GM21786 (cell line): ENCODE data around the gene IL4.
"Not testable (repeated sequence)": the region's sequence is repeated elsewhere in the genome, so short reads cannot be mapped to it uniquely, and the experiment has no call there.

Source experiments
- ATAC-seq: cut with Tn5 transposase; IDR thresholded peaks from one replicate; pipeline ENCODE4 v1.9.1; 2021; ENCODE audit not compliant: unreplicated experiment

IL4 gene

DNA sequence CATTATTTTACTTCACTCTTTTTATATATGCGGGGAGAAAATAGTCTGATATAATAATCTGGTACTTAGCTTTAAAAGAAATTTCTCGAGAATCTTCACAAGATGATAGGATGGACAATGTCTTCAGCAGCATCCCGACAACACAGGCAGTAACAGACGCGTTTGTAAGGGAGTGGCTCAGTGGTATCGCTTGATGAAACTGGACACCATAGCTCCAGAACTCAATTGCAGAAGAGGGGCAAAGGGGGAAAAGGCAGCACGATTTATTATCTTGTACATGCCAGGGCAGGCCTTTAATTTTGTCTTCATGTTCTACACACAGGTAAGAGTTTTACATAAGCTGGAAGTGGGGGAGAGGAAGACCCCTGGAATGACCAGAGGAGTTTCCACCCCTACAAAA lies 15.7 kb downstream of the IL4 start:
- no peak for ATAC-seq

DNA sequence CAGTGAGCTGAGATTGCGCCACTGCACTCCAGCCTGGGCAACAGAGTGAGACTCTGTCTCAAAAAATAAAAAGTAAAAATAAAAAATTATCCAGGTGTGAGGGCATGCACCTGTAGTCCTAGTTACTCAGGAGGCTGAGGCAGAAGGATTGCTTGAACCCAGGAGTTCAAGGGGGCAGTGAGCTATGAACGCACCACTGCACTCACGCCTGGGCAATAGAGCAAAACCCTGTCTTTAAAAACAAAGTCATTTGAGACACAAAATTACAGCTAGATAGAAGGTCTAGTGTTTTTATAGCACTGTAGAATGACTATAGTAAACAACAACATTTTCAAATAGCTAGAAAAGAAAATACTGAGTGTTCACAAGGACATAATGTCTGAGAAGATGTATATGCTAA lies 16.4 kb downstream of the IL4 start:
- no peak for ATAC-seq

DNA sequence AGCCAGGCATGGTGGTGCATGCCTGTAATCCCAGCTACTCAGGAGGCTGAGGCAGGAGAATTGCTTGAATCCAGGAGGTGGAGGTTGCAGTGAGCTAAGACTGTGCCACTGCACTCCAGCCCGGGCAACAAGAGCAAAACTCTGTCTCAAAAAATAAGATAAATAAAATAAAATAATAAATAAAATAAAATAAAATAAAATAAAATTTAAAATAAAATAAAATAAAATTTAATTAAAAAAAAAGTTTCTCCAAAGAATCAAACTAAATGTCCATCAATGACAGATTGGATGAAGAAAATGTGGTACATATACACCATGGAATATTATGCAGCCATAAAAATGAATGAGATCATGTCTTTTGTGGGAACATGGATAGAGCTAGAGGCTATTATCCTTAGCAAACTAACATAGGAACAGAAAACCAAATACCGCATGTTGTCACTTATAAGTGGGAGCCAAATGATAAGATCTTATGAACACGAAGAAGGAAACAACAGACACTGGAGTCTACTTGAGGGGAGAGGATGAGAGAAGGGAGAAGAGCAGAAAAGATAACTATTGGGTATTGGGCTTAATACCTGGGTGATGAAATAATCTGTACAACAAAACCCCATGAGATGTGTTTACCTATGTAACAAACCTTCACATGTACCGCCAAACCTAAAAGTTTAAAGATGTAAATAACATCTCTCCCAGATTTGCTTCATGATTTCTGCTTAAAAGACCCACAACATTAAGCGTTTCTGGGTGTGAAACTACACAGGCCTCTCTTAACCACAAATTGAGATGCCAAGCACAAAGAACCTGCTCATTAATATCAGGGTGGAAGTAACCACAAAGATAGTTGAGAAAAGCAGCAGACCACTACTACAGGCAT lies 18.2 kb downstream of the IL4 start:
- not testable (repeated sequence) for ATAC-seq

DNA sequence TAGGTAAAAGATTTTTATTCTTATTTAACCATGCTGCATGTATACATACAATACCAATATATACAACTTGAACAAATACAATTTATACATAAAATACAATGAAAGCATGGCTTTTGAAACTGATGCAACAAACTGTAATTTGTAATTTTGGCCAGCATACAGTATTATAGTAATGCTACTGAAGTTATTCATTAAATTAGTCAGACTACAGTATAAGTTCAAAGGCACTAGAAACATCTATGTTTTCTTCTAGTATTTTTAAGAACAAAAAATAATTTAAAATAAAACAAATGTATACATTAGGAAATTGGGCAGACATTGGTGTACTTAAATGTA lies 18.8 kb downstream of the IL4 start:
- no peak for ATAC-seq

- ATAC-seq, result no peak
Observed at GRCh38 chr5:132695956-132696355, 22.2 kb downstream of the IL4 start.

DNA sequence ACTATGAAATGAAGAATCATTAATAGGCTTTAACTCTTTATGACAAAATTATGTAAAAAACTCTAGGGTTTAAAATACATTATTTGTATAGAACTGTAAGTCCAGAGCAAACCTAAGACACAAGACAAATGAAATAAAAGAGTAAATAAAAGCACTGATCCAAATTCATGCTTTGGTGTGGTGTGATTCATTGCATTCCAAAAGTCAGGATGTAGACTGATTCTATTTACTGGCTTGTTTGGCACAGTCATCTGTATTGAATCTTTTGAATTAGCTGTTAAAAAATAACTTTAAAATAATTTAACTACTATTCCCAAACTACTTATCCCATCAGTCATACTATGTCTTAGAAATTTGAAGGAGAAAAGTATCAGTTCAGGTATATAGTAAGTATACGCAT lies 31.1 kb downstream of the IL4 start:
- ATAC-seq, result no peak

DNA sequence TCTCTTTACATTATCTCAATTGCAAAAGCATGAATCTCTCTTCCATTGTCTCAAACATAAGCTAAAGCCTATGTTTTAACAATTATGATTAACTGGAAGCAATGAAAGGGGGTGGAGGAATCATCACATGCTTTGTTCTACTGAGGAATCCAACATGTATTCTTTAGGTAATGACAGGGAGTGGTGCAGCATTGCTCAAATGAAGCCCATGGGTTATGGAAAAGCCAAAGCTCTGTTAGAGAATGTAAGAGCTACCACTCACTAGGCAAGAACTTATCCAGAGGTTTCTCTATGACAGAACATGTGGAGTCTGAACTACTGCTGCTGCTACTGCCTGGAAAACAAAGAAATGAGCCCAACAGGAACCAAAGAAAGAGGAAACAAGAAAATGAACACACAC lies 34.9 kb downstream of the IL4 start:
- no peak for ATAC-seq

DNA sequence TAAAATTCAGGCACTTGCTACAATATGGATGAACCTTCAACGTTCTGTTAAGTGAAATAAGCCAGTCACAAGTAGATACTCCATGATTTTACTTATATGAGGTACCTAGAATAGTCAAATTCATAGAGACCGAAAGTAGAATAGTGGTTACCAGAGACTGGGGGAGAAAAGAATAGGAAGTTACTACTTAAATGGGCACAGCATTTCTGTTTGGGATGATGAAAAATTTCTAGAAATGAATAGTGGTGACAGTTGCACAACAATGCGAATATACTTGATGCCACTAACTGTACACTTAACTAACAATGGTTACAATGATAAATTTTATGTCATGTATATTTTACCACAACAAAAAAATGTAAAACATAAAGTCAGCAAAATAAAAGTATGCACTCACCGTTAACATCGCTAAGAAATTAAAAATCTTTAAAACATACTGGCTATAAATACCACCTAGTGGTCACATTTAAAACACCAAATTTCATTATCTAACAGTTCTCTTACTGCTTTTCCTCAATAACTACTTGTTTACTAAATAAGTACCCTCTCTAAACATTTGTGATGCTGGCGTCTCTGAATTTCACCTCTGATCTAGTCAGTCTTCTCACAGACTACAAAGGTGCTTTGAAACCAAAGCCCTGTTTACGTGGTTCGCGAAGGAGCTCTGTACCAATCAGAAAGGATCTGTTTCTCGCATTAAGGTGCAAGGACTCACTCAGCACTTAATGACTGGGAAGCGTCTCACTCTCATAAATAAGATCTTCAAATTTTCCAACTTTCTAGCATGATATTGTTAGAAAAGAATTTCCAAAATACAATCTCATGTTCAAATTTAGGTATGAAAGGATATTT lies 40.9 kb downstream of the IL4 start:
- no peak for ATAC-seq

DNA sequence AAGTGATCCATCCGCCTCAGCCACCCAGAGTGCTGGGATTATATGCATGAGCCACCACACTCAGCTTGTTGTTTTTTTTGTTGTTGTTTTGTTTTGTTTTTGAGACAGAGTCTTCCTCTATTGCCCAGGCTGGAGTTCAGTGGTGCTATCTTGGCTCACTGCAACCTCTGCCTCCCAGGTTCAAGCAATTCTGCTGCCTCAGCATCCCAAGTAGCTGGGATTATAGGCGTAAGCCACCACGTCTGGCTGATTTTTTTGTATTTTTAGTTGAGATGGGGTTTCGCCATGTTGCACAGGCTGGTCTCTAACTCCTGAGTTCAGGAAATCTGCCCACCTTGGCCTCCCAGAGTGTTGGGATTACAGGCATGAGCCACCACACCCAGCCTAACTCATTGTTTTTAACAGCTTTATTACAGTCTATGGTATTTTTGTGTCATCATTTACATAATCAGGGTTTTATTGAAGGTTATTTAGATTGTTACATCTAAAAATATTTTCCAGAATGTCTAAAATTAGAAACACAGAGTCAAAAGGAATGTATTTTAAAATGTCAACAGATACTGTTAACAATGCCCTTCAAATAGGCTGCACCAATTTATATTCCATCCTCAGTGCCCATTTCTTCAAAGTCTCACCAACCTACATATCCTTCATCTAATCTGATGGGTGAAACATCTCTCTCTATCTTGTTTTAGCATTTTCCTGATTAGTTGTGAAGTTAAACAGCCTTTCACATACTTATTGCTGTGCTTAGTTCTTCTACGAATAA lies 44.9 kb downstream of the IL4 start:
- no peak for ATAC-seq

- no peak for ATAC-seq
Observed at GRCh38 chr5:132725745-132726144, 52.0 kb downstream of the IL4 start.

DNA sequence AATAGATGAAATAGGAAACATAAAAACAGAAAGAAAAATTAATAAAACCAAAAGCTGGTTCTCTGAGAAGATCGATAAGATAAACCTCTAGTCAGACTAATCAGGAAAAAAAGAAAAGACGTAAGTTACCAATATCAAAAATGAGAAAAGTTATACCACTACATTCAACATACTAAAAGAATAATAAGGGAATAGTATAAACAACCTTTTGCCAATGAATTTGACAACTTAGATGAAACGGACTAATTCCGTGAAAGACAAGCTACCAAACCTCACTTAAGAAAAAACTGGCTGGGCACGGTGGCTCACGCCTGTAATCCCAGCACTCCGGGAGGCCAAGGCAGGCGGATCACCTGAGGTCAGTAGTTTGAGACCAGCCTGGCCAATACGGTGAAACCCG lies 56.1 kb downstream of the IL4 start:
- no peak for ATAC-seq
